Colonic mucosa (tissue), 4 donors: ENCODE data around the gene TENM4. TPM values are rescaled to one million over a fixed set of nuclear protein-coding genes. Genes with fewer than 3 reads are reported as not detected.

Source experiments
- DNase-seq: peaks from one replicate; pipeline ENCODE4 v3.0.0-alpha.2; 2020
- H3K27ac ChIP-seq: fragments of 200-600 bp; one replicate; pipeline ENCODE4 v1.8.0; 2021
- H3K27me3 ChIP-seq: fragments of 200-600 bp; one replicate; pipeline ENCODE4 v1.8.0; 2021
- H3K36me3 ChIP-seq: fragments of 200-600 bp; one replicate; pipeline ENCODE4 v1.8.0; 2021
- H3K4me1 ChIP-seq: fragments of 200-600 bp; one replicate; pipeline ENCODE4 v1.8.0; 2021; ENCODE audit warnings: mild to moderate bottlenecking
- H3K4me3 ChIP-seq: fragments of 200-600 bp; one replicate; pipeline ENCODE4 v1.8.0; 2021
- H3K9ac ChIP-seq, 2 donors: one replicate each; pipeline ENCODE4 v1.7.0; 2013; ENCODE audit warnings: control low read depth in 2 of 2, low read depth in 2 of 2, low read length in 2 of 2
- H3K9me3 ChIP-seq: fragments of 200-600 bp; one replicate; pipeline ENCODE4 v1.8.0; 2021
- intact Hi-C: fragments of 100-400 bp; cut with DNase I; formaldehyde crosslinking; loops from one replicate; pipeline ENCODE4 v1.14.1; 2022
- total RNA-seq, 2 donors: library from RNA; stranded (reverse); fragmentation: NEBNext Ultra II Directional in 1 of 2; extraction: Animal tissue kit (Norgen Biotek cat#: 25700) in 1 of 2; gene quantifications; one replicate each; pipeline ENCODE4 v1.2.1, GENCODE V29; 2021
- TF ChIP-seq, protein P1 (sequence below): fragments of 200-600 bp; IDR thresholded peaks from one replicate; pipeline ENCODE4 v1.8.0; 2022; ENCODE audit warnings: antibody characterized with exemption, mild to moderate bottlenecking
- donor health status: healthy.
- donor health status: DM: no; HTN: no; CAD: no.
- donor health status: DM: no; HTN: no; CAD: no.

TENM4 gene
- total RNA-seq, 2 donors from 2014 or later, result 0.48 to 1.2 TPM

GRCh38 chr11:78935398-78936068 lies 505.3 kb downstream of the TENM4 start:
- intact Hi-C loops, result no loop called here
- no peaks in the 10 kb centered on the region for H3K9me3 ChIP-seq
- H3K36me3 ChIP-seq, result no peaks in the 10 kb centered on the region
- no peak for DNase-seq
- no peak overlapping the region for H3K9ac ChIP-seq
- H3K27ac ChIP-seq, result no peak overlapping the region
- H3K4me1 ChIP-seq, result no peaks in the 10 kb centered on the region
- H3K4me3 ChIP-seq, result no peak overlapping the region
- no peaks in the 10 kb centered on the region for H3K27me3 ChIP-seq
- TF ChIP-seq, protein P1, sequence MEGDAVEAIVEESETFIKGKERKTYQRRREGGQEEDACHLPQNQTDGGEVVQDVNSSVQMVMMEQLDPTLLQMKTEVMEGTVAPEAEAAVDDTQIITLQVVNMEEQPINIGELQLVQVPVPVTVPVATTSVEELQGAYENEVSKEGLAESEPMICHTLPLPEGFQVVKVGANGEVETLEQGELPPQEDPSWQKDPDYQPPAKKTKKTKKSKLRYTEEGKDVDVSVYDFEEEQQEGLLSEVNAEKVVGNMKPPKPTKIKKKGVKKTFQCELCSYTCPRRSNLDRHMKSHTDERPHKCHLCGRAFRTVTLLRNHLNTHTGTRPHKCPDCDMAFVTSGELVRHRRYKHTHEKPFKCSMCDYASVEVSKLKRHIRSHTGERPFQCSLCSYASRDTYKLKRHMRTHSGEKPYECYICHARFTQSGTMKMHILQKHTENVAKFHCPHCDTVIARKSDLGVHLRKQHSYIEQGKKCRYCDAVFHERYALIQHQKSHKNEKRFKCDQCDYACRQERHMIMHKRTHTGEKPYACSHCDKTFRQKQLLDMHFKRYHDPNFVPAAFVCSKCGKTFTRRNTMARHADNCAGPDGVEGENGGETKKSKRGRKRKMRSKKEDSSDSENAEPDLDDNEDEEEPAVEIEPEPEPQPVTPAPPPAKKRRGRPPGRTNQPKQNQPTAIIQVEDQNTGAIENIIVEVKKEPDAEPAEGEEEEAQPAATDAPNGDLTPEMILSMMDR, result no peak

DNA sequence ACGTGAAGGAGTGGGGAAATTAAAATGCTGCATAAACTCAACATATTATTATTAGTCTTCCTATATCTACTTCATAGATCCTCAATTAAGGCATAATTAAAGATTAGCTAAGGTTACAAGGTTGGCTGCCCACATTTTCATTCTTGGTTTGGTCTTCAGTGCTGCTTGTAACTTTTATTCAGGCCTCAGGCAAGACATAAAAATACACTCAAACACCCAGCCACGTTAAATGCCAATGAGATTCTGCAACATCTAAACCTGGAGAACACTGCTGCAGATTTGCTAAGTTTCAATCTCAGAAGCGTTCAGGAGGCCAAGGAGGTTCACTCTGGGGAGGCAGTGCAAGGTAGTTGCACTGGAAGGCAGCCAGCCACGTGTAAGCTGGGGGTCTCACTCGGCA lies 507.5 kb downstream of the TENM4 start:
- H3K9me3 ChIP-seq, result no peaks in the 10 kb centered on the region
- no peak overlapping the region for H3K4me3 ChIP-seq
- H3K36me3 ChIP-seq, result no peaks in the 10 kb centered on the region
- no peak overlapping the region for H3K27ac ChIP-seq
- H3K4me1 ChIP-seq, result no peaks in the 10 kb centered on the region
- TF ChIP-seq, protein P1, result no peak
- no peak for DNase-seq
- H3K9ac ChIP-seq, result no peak overlapping the region
- no peaks in the 10 kb centered on the region for H3K27me3 ChIP-seq
- intact Hi-C loops, result no loop called here

DNA sequence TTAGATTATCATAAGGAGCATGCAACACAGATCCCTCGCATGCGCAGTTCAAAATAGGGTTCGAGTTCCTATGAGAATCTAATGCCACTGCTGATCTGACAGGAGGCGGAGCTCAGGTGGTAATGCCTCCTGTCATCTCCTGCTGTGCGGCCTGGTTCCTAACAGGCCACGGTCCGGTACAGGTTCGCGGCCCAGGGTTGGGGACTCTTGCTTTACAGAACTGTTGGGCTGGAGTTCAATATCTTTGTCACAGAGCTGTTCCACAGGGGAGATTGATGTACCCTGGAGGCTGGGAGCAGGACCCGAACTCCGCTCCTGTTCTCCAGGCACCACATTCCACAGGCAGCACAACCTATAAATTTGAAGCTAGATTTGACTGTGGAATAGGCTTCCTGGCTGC lies 508.1 kb downstream of the TENM4 start:
- H3K9ac ChIP-seq, result no peak overlapping the region
- H3K4me3 ChIP-seq, result no peak overlapping the region
- H3K27ac ChIP-seq, result no peak overlapping the region
- no peak for DNase-seq
- no peaks in the 10 kb centered on the region for H3K36me3 ChIP-seq
- H3K27me3 ChIP-seq, result no peaks in the 10 kb centered on the region
- H3K4me1 ChIP-seq, result no peaks in the 10 kb centered on the region
- intact Hi-C loops, result no loop called here
- H3K9me3 ChIP-seq, result no peaks in the 10 kb centered on the region
- TF ChIP-seq, protein P1, result no peak

- Histone ChIP-seq H3K4me3 (no peak overlapping the region), H3K9ac (no peak overlapping the region), H3K36me3 (no peaks in the 10 kb centered on the region), H3K4me1 (no peaks in the 10 kb centered on the region), H3K27me3 (no peaks in the 10 kb centered on the region), H3K27ac (no peak overlapping the region), H3K9me3 (no peaks in the 10 kb centered on the region)
- TF ChIP-seq, protein P1, result no peak
- intact Hi-C loops, result no loop called here
- no peak for DNase-seq
Observed at GRCh38 chr11:78931891-78932290, 508.9 kb downstream of the TENM4 start.

- no peak for DNase-seq
Observed at GRCh38 chr11:78930810-78931523, 509.9 kb downstream of the TENM4 start.

More at GRCh38 chr11:78930810-78931523, 509.9 kb downstream of the TENM4 start:
- TF ChIP-seq, protein P1, result no peak
- H3K4me3 ChIP-seq, result no peak overlapping the region
- H3K27ac ChIP-seq, result no peak overlapping the region
- H3K27me3 ChIP-seq, result no peaks in the 10 kb centered on the region
- H3K36me3 ChIP-seq, result no peaks in the 10 kb centered on the region
- no peaks in the 10 kb centered on the region for H3K4me1 ChIP-seq
- H3K9ac ChIP-seq, result no peak overlapping the region
- H3K9me3 ChIP-seq, result no peaks in the 10 kb centered on the region
- intact Hi-C loops, result no loop called here
